Liver (tissue), 3 donors: ENCODE data around the gene CPA5.

ENCODE experiments used
- ATF3 ChIP-seq: IDR thresholded peaks from 2 replicates; pipeline ENCODE4 v1.6.1; 2016; ENCODE audit warnings: antibody characterized with exemption
- CTCF ChIP-seq: fragments of 150-350 bp; IDR thresholded peaks from 2 replicates; pipeline ENCODE4 v1.5.1; 2017; ENCODE audit warnings: improper control_type of control experiment, low read depth, low read length; ENCODE audit not compliant: missing input control
- GABPA ChIP-seq, 2 donors: IDR thresholded peaks in 1 of 2; conservative IDR thresholded peaks in 1 of 2; 2 replicates each; pipeline ENCODE4 v1.6.1; 2016; ENCODE audit warnings: antibody characterized with exemption in 2 of 2, mild to moderate bottlenecking in 1 of 2, moderate library complexity in 1 of 2
- MAX ChIP-seq: IDR thresholded peaks from 2 replicates; pipeline ENCODE4 v1.6.1; 2016; ENCODE audit warnings: antibody characterized with exemption
- REST ChIP-seq: IDR thresholded peaks from 2 replicates; pipeline ENCODE4 v1.6.1; 2016; ENCODE audit warnings: antibody characterized with exemption, mild to moderate bottlenecking
- YY1 ChIP-seq: IDR thresholded peaks from 2 replicates; pipeline ENCODE4 v1.6.1; 2016; ENCODE audit warnings: antibody characterized with exemption, mild to moderate bottlenecking
- donor health status: healthy.
- donor health status: healthy.

GRCh38 chr7:130398526-130399090, 54.0 kb downstream of the CPA5 start:
- TF ChIP-seq YY1 (no peak), CTCF (no peak), GABPA (IDR thresholded peaks at IDR 0.05 in 1 of 2, conservative IDR thresholded peaks at IDR 0.05 in 1 of 2) (no peak), REST (no peak), ATF3 (no peak), MAX (no peak)
